ENCODE data around the gene DMXL1.

DNA sequence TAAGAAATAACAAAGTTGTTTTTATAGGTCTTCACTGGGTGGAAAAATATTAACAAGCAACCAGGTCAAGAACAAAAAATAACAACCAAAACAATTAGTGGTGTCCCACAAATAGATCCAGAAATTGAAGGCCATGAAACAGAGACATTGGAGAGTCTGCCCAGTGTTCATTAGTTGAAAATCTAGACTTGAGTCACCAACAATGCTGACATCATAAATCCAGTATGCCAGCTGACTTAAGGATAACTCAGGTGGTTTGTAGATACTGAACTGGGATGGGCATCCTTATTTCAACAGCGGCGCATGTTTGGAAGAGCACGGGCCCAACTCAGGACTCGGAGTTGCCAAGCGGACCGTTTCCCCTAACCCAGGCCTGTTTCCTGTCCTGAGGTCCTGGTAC, 204.3 kb downstream of the DMXL1 start:
- TF ChIP-seq, protein P1, sequence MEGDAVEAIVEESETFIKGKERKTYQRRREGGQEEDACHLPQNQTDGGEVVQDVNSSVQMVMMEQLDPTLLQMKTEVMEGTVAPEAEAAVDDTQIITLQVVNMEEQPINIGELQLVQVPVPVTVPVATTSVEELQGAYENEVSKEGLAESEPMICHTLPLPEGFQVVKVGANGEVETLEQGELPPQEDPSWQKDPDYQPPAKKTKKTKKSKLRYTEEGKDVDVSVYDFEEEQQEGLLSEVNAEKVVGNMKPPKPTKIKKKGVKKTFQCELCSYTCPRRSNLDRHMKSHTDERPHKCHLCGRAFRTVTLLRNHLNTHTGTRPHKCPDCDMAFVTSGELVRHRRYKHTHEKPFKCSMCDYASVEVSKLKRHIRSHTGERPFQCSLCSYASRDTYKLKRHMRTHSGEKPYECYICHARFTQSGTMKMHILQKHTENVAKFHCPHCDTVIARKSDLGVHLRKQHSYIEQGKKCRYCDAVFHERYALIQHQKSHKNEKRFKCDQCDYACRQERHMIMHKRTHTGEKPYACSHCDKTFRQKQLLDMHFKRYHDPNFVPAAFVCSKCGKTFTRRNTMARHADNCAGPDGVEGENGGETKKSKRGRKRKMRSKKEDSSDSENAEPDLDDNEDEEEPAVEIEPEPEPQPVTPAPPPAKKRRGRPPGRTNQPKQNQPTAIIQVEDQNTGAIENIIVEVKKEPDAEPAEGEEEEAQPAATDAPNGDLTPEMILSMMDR (IDR thresholded peaks at IDR 0.05; ENCODE audit: low read depth, low read length) = no peak
- no peak for TF ChIP-seq POLR2A (IDR thresholded peaks at IDR 0.05; ENCODE audit: extremely low read depth, insufficient read length)

All from NB4 (cell line).